Measurements from ENCODE around the gene APEH.

DNA sequence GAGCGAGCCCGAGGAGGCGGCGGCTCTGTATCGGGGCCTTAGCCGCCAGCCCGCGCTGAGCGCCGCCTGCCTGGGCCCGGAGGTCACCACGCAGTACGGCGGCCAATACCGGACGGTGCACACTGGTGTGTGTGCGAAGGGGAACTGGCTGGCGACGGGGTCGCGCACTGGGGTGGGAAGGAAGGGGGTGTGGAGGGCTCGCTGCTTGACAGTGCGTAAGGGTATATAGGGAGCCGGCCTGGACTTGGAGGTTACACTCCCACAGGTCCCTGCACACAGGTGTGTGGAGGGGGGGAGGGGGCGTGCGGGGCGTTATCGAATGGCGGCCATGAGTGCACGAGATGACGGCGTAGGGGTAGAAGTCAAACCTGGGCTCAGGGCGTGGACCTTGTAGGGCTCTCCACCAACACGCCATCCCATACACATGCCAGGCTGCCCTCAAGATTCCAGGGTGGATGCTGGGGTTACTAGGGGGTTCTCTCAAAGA, 389 bp downstream of the APEH start:
- TF ChIP-seq EZH2 (IDR thresholded peaks at IDR 0.05) (no peak), POLR2AphosphoS5 (IDR thresholded peaks at IDR 0.05; ENCODE audit: borderline replicate concordance, low read depth, low read length) (no peak), FOXP2 (optimal IDR thresholded peaks at IDR 0.05; ENCODE audit: control extremely low read depth, extremely low read length, insufficient read depth) (no peak)

Data from SK-N-MC (cell line).